ENCODE results near the gene SLK. TPM values are rescaled to one million over a fixed set of nuclear protein-coding genes. Genes with fewer than 3 reads are reported as not detected.

The SLK gene
- polyA plus RNA-seq, 2 of the 4 experiments (the other 2 are of a cell fraction): 23.3 to 29.2 TPM

GRCh38 chr10:103980288-103980906, 13.5 kb downstream of the SLK start:
- POLR2A ChIA-PET: no interaction called here
- no peak for ATAC-seq
- Histone ChIP-seq H3K4me1 (peaks cover 33% of the 10 kb centered on the region; the same call in 2 of the 3 replicates), H3K4me3 (no peak overlapping the region), H3K4me2 (no peak overlapping the region), H3K27ac (no peak overlapping the region), H3K9me3 (no peaks in the 10 kb centered on the region)
- TF ChIP-seq KDM1A (IDR thresholded peaks at IDR 0.05; ENCODE audit: low read depth) (no peak), RARB (CRISPR knock-in tag; IDR thresholded peaks at IDR 0.05) (no peak), HDAC2 (IDR thresholded peaks at IDR 0.05) (no peak), KDM5A (IDR thresholded peaks at IDR 0.05) (no peak), RNF2 (IDR thresholded peaks at IDR 0.05; ENCODE audit: borderline replicate concordance, low read depth) (no peak), CHD2 (IDR thresholded peaks at IDR 0.05; ENCODE audit: low read length, partially characterized antibody) (no peak), HMGXB4 (CRISPR knock-in tag; IDR thresholded peaks at IDR 0.05; ENCODE audit: borderline replicate concordance) (no peak), CBX2 (IDR thresholded peaks at IDR 0.05; ENCODE audit: borderline replicate concordance, low read depth) (no peak), JUN (IDR thresholded peaks at IDR 0.05) (no peak), JUNB (IDR thresholded peaks at IDR 0.05) (no peak), EHF (CRISPR knock-in tag; IDR thresholded peaks at IDR 0.05) (no peak), POLR2AphosphoS2 (conservative IDR thresholded peaks at IDR 0.05; ENCODE audit: low read length) (no peak), ZNF302 (CRISPR knock-in tag; IDR thresholded peaks at IDR 0.05) (no peak), HEYL (CRISPR knock-in tag; IDR thresholded peaks at IDR 0.05) (no peak), ZFP36 (IDR thresholded peaks at IDR 0.05; ENCODE audit: borderline replicate concordance, partially characterized antibody) (no peak)
- CTCF ChIA-PET: interaction anchor here (1.2 kb wide), 1 partner anchor 96 kb away, joined by 3 read pairs; no protein-coding TSS in a partner anchor
- FAIRE-seq: no peak
- DNase-seq (ENCODE audit: low read depth in 1 of 2, low spot score in 1 of 2): no peak
- WGBS (ENCODE audit: missing lambda C conversion rate): 84% methylated on average over 6 of the region's 6 CpGs

- H3K4me2 ChIP-seq: no peak overlapping the region
- ATAC-seq (peak; percentile 50 to 89; a peak in 3 of 6 replicates), FAIRE-seq (no peak), DNase-seq (ENCODE audit: low read depth in 1 of 2, low spot score in 1 of 2) (peak in 1 of 2 experiments; percentile 61)
- TF ChIP-seq HMGXB4 (CRISPR knock-in tag; IDR thresholded peaks at IDR 0.05; ENCODE audit: borderline replicate concordance) (no peak), RAD21 (conservative IDR thresholded peaks at IDR 0.05 in 1 of 2, IDR thresholded peaks at IDR 0.05 in 1 of 2) (peak; percentile 34 to 70; a peak in 3 of 5 replicates), SMC3 (IDR thresholded peaks at IDR 0.05) (peak; percentile 25; the same call in 1 of the 3 replicates), CTCF (IDR thresholded peaks at IDR 0.05) (peak; percentile 43), FOSL2 (IDR thresholded peaks at IDR 0.05) (no peak), FOSL2 (CRISPR knock-in tag; IDR thresholded peaks at IDR 0.05) (no peak), HES2 (IDR thresholded peaks at IDR 0.05) (no peak), NFE2L2 (conservative IDR thresholded peaks at IDR 0.05; ENCODE audit: low read length) (no peak), POLR2AphosphoS2 (conservative IDR thresholded peaks at IDR 0.05; ENCODE audit: low read length) (no peak), CBX2 (IDR thresholded peaks at IDR 0.05; ENCODE audit: borderline replicate concordance, low read depth) (no peak)
- POLR2A ChIA-PET: no interaction called here
- H3K4me3 ChIP-seq: no peak overlapping the region
- H3K4me1 ChIP-seq: peaks cover 26% of the 10 kb centered on the region; the same call in 2 of the 3 replicates
- CTCF ChIA-PET: interaction anchor here (1.0 to 1.5 kb wide), 4 partner anchors 13 to 95 kb away, joined by 3 to 6 read pairs (median 4); no protein-coding TSS in a partner anchor
- no peaks in the 10 kb centered on the region for H3K9me3 ChIP-seq
- 82% methylated on average over 4 of the region's 4 CpGs for WGBS (ENCODE audit: missing lambda C conversion rate)
- H3K27ac ChIP-seq: no peak overlapping the region
These were observed 15.7 kb downstream of the SLK start for GRCh38 chr10:103982639-103983038.

All from A549 (cell line).